GM12878 (cell line): ENCODE measurements around the gene ATP6V1F. TPM values are rescaled to one million over a fixed set of nuclear protein-coding genes. Genes with fewer than 3 reads are reported as not detected.

ENCODE experiments used
- ATAC-seq: fragments of 200-7000 bp; cut with Tn5 transposase; 3 replicates; pipeline ENCODE4 v1.9.1; 2020; ENCODE audit warnings: mild to moderate bottlenecking, moderate library complexity
- BruUV-seq: library from RNA; stranded (reverse); fragments of 400-500 nt; replicated peaks from 2 replicates; lab custom pipeline; 2021; lab: Mats Ljungman, UMichigan
- CTCF ChIA-PET: fragments of 300-600 bp; sonication (Branson Sonifier 250); formaldehyde crosslinking; extraction: SDS; loops from one replicate; lab custom pipeline; 2021; ENCODE audit warnings: inconsistent platforms; lab: Yijun Ruan, JAX
- POLR2A ChIA-PET: fragments of 350-600 bp; formaldehyde crosslinking; extraction: SDS; loops from one replicate; lab custom pipeline; 2021; ENCODE audit warnings: inconsistent platforms; lab: Charles Lee
- RAD21 ChIA-PET: fragments of 300-600 bp; sonication (Branson Sonifier 250); formaldehyde crosslinking; loops from one replicate; lab custom pipeline; 2023; ENCODE audit warnings: antibody characterized with exemption; ENCODE audit not compliant: unreplicated experiment; lab: Charles Lee
- SMC1A ChIA-PET: fragments of 300-600 bp; sonication (Branson Sonifier 250); formaldehyde crosslinking; loops from one replicate; lab custom pipeline; 2023; ENCODE audit not compliant: unreplicated experiment, uncharacterized antibody; lab: Charles Lee
- DNase-seq: peaks from one replicate; pipeline ENCODE4 v3.0.0-alpha.2; 2011; ENCODE audit warnings: low read depth, low spot score
- FAIRE-seq: peaks from 3 replicates; lab custom pipeline; 2011; peaks lifted over from hg19 to GRCh38; lab: Jason Lieb, UNC
- H2AFZ ChIP-seq: 2 replicates; pipeline ENCODE4 v1.6.0; 2011; ENCODE audit warnings: low read depth, low read length, control low read depth; ENCODE audit not compliant: control insufficient read depth
- H3K27ac ChIP-seq: 2 replicates; pipeline ENCODE4 v1.5.1; 2011; ENCODE audit warnings: control low read depth; ENCODE audit not compliant: control insufficient read depth, insufficient read depth
- H3K27me3 ChIP-seq, 2 experiments: replicated peaks in 1 of 2; 2 replicates each; pipeline versions ENCODE4 v1.6.0 to v1.6.1; 2011; ENCODE audit warnings: low read length in 1 of 2; ENCODE audit not compliant: control insufficient read depth in 2 of 2, insufficient read depth in 2 of 2
- H3K36me3 ChIP-seq, 2 experiments: 2 replicates each; pipeline ENCODE4 v1.5.1; 2011; ENCODE audit warnings: low read length in 1 of 2; ENCODE audit not compliant: control insufficient read depth in 2 of 2, insufficient read depth in 2 of 2
- H3K4me1 ChIP-seq: 2 replicates; pipeline ENCODE4 v1.6.1; 2011; ENCODE audit warnings: mild to moderate bottlenecking, low read length, moderate library complexity, mixed read lengths; ENCODE audit not compliant: control insufficient read depth, insufficient read depth
- H3K4me2 ChIP-seq: 2 replicates; pipeline ENCODE4 v1.6.0; 2011; ENCODE audit warnings: control low read depth; ENCODE audit not compliant: control insufficient read depth, insufficient read depth
- H3K4me3 ChIP-seq: fragments of 200-600 bp; sonication (generic); 2 replicates; pipeline ENCODE4 v1.5.1; 2016
- H3K79me2 ChIP-seq: 2 replicates; pipeline ENCODE4 v1.6.0; 2011; ENCODE audit warnings: low read length; ENCODE audit not compliant: control insufficient read depth, insufficient read depth
- H3K9ac ChIP-seq: 2 replicates; pipeline ENCODE4 v1.8.0; 2011; ENCODE audit warnings: low read length, control low read depth, mixed read lengths; ENCODE audit not compliant: control insufficient read depth, insufficient read depth
- H3K9me3 ChIP-seq: replicated peaks from 3 replicates; pipeline ENCODE4 v1.5.1; 2011; ENCODE audit warnings: mild to moderate bottlenecking, low read length; ENCODE audit not compliant: control insufficient read depth, insufficient read depth
- H4K20me1 ChIP-seq: 2 replicates; pipeline ENCODE4 v1.6.0; 2011; ENCODE audit not compliant: control insufficient read depth, insufficient read depth
- CBFB ChIP-seq: IDR thresholded peaks from 2 replicates; pipeline ENCODE4 v1.6.1; 2016; ENCODE audit warnings: antibody characterized with exemption, low read depth
- CHD4 ChIP-seq: fragments of 200-600 bp; sonication (generic); IDR thresholded peaks from 2 replicates; pipeline ENCODE4 v1.6.1; 2016; ENCODE audit warnings: mild to moderate bottlenecking
- DPF2 ChIP-seq: fragments of 450-650 bp; IDR thresholded peaks from 2 replicates; pipeline ENCODE4 v1.6.1; 2017; ENCODE audit warnings: mild to moderate bottlenecking
- EGR1 ChIP-seq, 2 experiments: IDR thresholded peaks; 1 replicate in 1 of 2; 2 replicates in 1 of 2; pipeline ENCODE4 v1.6.1; 2011 to 2012; ENCODE audit warnings: low read depth in 2 of 2, low read length in 2 of 2, borderline replicate concordance in 1 of 2, mild to moderate bottlenecking in 1 of 2, moderate library complexity in 1 of 2
- IRF4 ChIP-seq: IDR thresholded peaks from 2 replicates; pipeline ENCODE4 v1.6.1; 2011; ENCODE audit warnings: low read depth, low read length
- POLR2AphosphoS2 ChIP-seq: IDR thresholded peaks from 2 replicates; pipeline ENCODE4 v1.6.1; 2011; ENCODE audit warnings: low read depth, mild to moderate bottlenecking, low read length, improper control_type of control experiment, moderate library complexity
- RAD51 ChIP-seq: fragments of 450-650 bp; IDR thresholded peaks from 2 replicates; pipeline ENCODE4 v1.6.1; 2016; ENCODE audit warnings: moderate library complexity, mild to moderate bottlenecking, inconsistent platforms
- RFX5 ChIP-seq: IDR thresholded peaks from 2 replicates; pipeline ENCODE4 v1.6.1; 2011; ENCODE audit warnings: low read depth, low read length, improper control_type of control experiment
- STAT1 ChIP-seq: fragments of 450-650 bp; conservative IDR thresholded peaks from 2 replicates; pipeline ENCODE4 v1.6.1; 2014; ENCODE audit warnings: antibody characterized with exemption, mild to moderate bottlenecking
- STAT3 ChIP-seq: IDR thresholded peaks from 2 replicates; pipeline ENCODE4 v1.6.1; 2011; ENCODE audit warnings: low read depth, low read length, improper control_type of control experiment
- TCF7 ChIP-seq: IDR thresholded peaks from 2 replicates; pipeline ENCODE4 v1.6.1; 2014; ENCODE audit warnings: antibody characterized with exemption, borderline replicate concordance
- ZBED1 ChIP-seq: IDR thresholded peaks from 2 replicates; pipeline ENCODE4 v1.6.1; 2016; ENCODE audit warnings: borderline replicate concordance
- WGBS: methylation state at CpG from one replicate; pipeline ENCODE4 v1.1.6; 2016; ENCODE audit warnings: low lambda C conversion rate; ENCODE audit not compliant: insufficient replicate concordance, insufficient coverage; ENCODE audit errors: missing lambda C conversion rate; 5-methylcytosine and 5-hydroxymethylcytosine counted together
- in situ Hi-C: fragments of 300-500 bp; cut with MboI; formaldehyde crosslinking; loops from 9 replicates; pipeline ENCODE4 v1.14.3; 2018; ENCODE audit warnings: mixed read lengths
- intact Hi-C: fragments of 100-400 bp; cut with micrococcal nuclease; formaldehyde crosslinking; loops from one replicate; pipeline ENCODE4 v1.14.2; 2022; ENCODE audit not compliant: unreplicated experiment
- polyA plus RNA-seq, 11 experiments: library from polyadenylated mRNA; depleted of rRNA in 4 of 11; unstranded in 6 of 11; stranded (reverse) in 5 of 11; fragments of >200 nt; fragmentation: Nextera tagmentation in 4 of 11; fragmentation: Illumina TruSeq in 1 of 11; extraction: Ambion mirVana in 4 of 11; extraction: Trizol in 1 of 11; gene quantifications; 1 replicate in 1 of 11; 2 replicates in 10 of 11; pipeline versions ENCODE4 v1.2.1 to v1.2.3, GENCODE V29; 2011 to 2016; ENCODE audit warnings: inconsistent platforms in 2 of 11, missing spikeins in 2 of 11, low read depth in 1 of 11
- total RNA-seq, 4 experiments: library from RNA; depleted of rRNA in 3 of 4; stranded (reverse); fragments of >200 nt in 3 of 4; fragmentation: Illumina TruSeq in 1 of 4; extraction: Trizol in 1 of 4; gene quantifications; 2 replicates each; pipeline versions ENCODE4 v1.2.1 to v1.2.3, GENCODE V29; 2013 to 2021
- TF ChIP-seq, protein P1 (sequence below): fragments of 150-350 bp; IDR thresholded peaks from 2 replicates; pipeline ENCODE4 v1.6.1; 2014; ENCODE audit warnings: mild to moderate bottlenecking, low read depth, low read length
- TF ChIP-seq, protein P2 (sequence below): IDR thresholded peaks from 2 replicates; pipeline ENCODE4 v1.6.1; 2011; ENCODE audit warnings: borderline replicate concordance, low read depth, mild to moderate bottlenecking, moderate library complexity, mixed read lengths, low read length; ENCODE audit not compliant: insufficient read depth; ENCODE audit errors: extremely low read length
- TF ChIP-seq, protein P3 (sequence below): fragments of 450-650 bp; IDR thresholded peaks from 2 replicates; pipeline ENCODE4 v1.6.1; 2017; ENCODE audit warnings: mild to moderate bottlenecking, low read depth, inconsistent platforms; ENCODE audit not compliant: poor library complexity, severe bottlenecking
- TF ChIP-seq, protein P4 (sequence below), 3 experiments: IDR thresholded peaks in 2 of 3; conservative IDR thresholded peaks in 1 of 3; 2 replicates each; pipeline ENCODE4 v1.5.1; 2011; ENCODE audit warnings: low read depth in 3 of 3, low read length in 3 of 3, mild to moderate bottlenecking in 3 of 3, control low read depth in 2 of 3, moderate library complexity in 2 of 3, inconsistent platforms in 1 of 3, mixed read lengths in 1 of 3; ENCODE audit not compliant: control insufficient read depth in 2 of 3, insufficient read depth in 1 of 3; ENCODE audit errors: extremely low read depth in 1 of 3
- TF ChIP-seq, protein P5 (sequence below): IDR thresholded peaks from 2 replicates; pipeline ENCODE4 v1.6.1; 2012; ENCODE audit warnings: low read depth, low read length, improper control_type of control experiment

Gene ATP6V1F
- total and polyA plus RNA-seq, 10 of the 15 experiments (the other 5 are each of a cell fraction or from before 2014, with no cell fraction given), result 111 to 343 (median 203) TPM

DNA sequence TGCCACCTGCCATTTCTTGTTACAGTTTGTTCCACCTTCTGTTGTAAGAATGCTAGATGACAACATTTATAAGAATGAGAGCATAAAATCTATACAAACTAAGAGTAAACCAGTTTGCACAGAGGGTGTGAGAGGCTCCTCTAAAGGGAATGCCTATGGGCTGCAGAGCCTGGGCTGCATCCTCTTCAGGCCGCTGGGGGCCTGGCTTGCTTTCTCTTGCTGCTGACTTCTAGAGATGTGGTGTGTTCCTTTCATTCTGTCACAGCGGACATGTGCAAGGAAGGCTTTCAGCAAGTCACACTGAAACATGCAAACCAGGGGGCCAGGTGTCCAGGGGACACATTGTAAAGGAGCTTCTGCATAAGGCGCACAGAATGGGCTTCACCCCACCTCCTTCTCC, 7.1 kb upstream of the ATP6V1F start:
- DNase-seq, result no peak
- no peaks in the 10 kb centered on the region for H3K27me3 ChIP-seq
- WGBS, result 15% methylated on average over 3 of the region's 3 CpGs
- H3K4me1 ChIP-seq, result no peaks in the 10 kb centered on the region; the same call in 1 of the 2 replicates
- TF ChIP-seq, protein P1, sequence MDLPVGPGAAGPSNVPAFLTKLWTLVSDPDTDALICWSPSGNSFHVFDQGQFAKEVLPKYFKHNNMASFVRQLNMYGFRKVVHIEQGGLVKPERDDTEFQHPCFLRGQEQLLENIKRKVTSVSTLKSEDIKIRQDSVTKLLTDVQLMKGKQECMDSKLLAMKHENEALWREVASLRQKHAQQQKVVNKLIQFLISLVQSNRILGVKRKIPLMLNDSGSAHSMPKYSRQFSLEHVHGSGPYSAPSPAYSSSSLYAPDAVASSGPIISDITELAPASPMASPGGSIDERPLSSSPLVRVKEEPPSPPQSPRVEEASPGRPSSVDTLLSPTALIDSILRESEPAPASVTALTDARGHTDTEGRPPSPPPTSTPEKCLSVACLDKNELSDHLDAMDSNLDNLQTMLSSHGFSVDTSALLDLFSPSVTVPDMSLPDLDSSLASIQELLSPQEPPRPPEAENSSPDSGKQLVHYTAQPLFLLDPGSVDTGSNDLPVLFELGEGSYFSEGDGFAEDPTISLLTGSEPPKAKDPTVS, result no peak
- TF ChIP-seq, protein P2, sequence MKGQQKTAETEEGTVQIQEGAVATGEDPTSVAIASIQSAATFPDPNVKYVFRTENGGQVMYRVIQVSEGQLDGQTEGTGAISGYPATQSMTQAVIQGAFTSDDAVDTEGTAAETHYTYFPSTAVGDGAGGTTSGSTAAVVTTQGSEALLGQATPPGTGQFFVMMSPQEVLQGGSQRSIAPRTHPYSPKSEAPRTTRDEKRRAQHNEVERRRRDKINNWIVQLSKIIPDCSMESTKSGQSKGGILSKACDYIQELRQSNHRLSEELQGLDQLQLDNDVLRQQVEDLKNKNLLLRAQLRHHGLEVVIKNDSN, result no peak
- TF ChIP-seq ZBED1, result no peak
- no peak for TF ChIP-seq EGR1 (IDR thresholded peaks at IDR 0.05; ENCODE audit: borderline replicate concordance in 1 of 2, low read depth in 2 of 2, low read length in 2 of 2)
- TF ChIP-seq DPF2, result no peak
- no peak for TF ChIP-seq RAD51
- TF ChIP-seq IRF4, result no peak
- TF ChIP-seq CBFB, result no peak
- no peak for TF ChIP-seq STAT1
- no peak for TF ChIP-seq CHD4
- TF ChIP-seq, protein P3, sequence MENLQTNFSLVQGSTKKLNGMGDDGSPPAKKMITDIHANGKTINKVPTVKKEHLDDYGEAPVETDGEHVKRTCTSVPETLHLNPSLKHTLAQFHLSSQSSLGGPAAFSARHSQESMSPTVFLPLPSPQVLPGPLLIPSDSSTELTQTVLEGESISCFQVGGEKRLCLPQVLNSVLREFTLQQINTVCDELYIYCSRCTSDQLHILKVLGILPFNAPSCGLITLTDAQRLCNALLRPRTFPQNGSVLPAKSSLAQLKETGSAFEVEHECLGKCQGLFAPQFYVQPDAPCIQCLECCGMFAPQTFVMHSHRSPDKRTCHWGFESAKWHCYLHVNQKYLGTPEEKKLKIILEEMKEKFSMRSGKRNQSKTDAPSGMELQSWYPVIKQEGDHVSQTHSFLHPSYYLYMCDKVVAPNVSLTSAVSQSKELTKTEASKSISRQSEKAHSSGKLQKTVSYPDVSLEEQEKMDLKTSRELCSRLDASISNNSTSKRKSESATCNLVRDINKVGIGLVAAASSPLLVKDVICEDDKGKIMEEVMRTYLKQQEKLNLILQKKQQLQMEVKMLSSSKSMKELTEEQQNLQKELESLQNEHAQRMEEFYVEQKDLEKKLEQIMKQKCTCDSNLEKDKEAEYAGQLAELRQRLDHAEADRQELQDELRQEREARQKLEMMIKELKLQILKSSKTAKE, result no peak
- no peak for TF ChIP-seq TCF7
- no peak for TF ChIP-seq RFX5
- no peak for TF ChIP-seq STAT3
- no peak for TF ChIP-seq POLR2AphosphoS2
- TF ChIP-seq, protein P4, sequence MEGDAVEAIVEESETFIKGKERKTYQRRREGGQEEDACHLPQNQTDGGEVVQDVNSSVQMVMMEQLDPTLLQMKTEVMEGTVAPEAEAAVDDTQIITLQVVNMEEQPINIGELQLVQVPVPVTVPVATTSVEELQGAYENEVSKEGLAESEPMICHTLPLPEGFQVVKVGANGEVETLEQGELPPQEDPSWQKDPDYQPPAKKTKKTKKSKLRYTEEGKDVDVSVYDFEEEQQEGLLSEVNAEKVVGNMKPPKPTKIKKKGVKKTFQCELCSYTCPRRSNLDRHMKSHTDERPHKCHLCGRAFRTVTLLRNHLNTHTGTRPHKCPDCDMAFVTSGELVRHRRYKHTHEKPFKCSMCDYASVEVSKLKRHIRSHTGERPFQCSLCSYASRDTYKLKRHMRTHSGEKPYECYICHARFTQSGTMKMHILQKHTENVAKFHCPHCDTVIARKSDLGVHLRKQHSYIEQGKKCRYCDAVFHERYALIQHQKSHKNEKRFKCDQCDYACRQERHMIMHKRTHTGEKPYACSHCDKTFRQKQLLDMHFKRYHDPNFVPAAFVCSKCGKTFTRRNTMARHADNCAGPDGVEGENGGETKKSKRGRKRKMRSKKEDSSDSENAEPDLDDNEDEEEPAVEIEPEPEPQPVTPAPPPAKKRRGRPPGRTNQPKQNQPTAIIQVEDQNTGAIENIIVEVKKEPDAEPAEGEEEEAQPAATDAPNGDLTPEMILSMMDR (IDR thresholded peaks at IDR 0.05 in 2 of 3, conservative IDR thresholded peaks at IDR 0.05 in 1 of 3; ENCODE audit: control insufficient read depth in 2 of 3, extremely low read depth in 1 of 3, insufficient read depth in 1 of 3, low read depth in 3 of 3, low read length in 3 of 3), result no peak
- TF ChIP-seq, protein P5, sequence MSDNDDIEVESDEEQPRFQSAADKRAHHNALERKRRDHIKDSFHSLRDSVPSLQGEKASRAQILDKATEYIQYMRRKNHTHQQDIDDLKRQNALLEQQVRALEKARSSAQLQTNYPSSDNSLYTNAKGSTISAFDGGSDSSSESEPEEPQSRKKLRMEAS, result no peak
- no TSS peak for BruUV-seq
- no peaks in the 10 kb centered on the region for H3K9me3 ChIP-seq
- in situ Hi-C loops (no loop called here), intact Hi-C loops (no loop called here)
- ChIA-PET POLR2A (no interaction called here), RAD21 (no interaction called here), SMC1A (no interaction called here), CTCF (no interaction called here)
- no peak overlapping the region for H3K4me3 ChIP-seq
- no peak for FAIRE-seq
- no peak overlapping the region for H3K9ac ChIP-seq
- no peak overlapping the region for H3K27ac ChIP-seq
- no peak overlapping the region for H2AFZ ChIP-seq
- no peak overlapping the region for H3K4me2 ChIP-seq
- ATAC-seq, result peak; percentile 65
- H3K79me2 ChIP-seq, result no peaks in the 10 kb centered on the region
- H4K20me1 ChIP-seq, result no peaks in the 10 kb centered on the region
- H3K36me3 ChIP-seq, result no peaks in the 10 kb centered on the region
